Endothelial cell of umbilical vein (primary cell): Measurements from ENCODE around the gene NEDD4. TPM values are rescaled to one million over a fixed set of nuclear protein-coding genes. Genes with fewer than 3 reads are reported as not detected.

Experiments
- BruUV-seq: library from RNA; stranded (reverse); fragments of 400-500 nt; replicated peaks from 2 replicates; lab custom pipeline; 2021; lab: Mats Ljungman, UMichigan
- CTCF ChIA-PET: fragments of 300-600, 350-600 bp; sonication (Branson Sonifier 250); formaldehyde crosslinking; loops from one replicate; lab custom pipeline; 2021; ENCODE audit warnings: antibody characterized with exemption, inconsistent platforms; lab: Charles Lee
- POLR2A ChIA-PET: fragments of 300-600, 350-600 bp; sonication (Branson Sonifier 250); formaldehyde crosslinking; loops from one replicate; lab custom pipeline; 2021; ENCODE audit warnings: antibody characterized with exemption, inconsistent platforms; lab: Charles Lee
- DNase-seq: peaks from one replicate; pipeline ENCODE4 v3.0.0-alpha.2; 2011; ENCODE audit warnings: low read depth, low spot score
- FAIRE-seq: peaks from 2 replicates; lab custom pipeline; 2011; peaks lifted over from hg19 to GRCh38; lab: Jason Lieb, UNC
- H2AFZ ChIP-seq: 2 replicates; pipeline ENCODE4 v1.6.0; 2012; ENCODE audit warnings: low read depth, low read length, control low read depth, inconsistent platforms
- H3K27ac ChIP-seq: 2 replicates; pipeline ENCODE4 v1.5.1; 2011; ENCODE audit warnings: low read depth, mild to moderate bottlenecking, control low read depth, low read length, moderate library complexity; ENCODE audit not compliant: insufficient read depth
- H3K27me3 ChIP-seq, 2 experiments: 2 replicates each; pipeline versions ENCODE4 v1.6.0 to v1.6.1; 2011; ENCODE audit warnings: low read length in 2 of 2, mixed read lengths in 1 of 2; ENCODE audit not compliant: control insufficient read depth in 2 of 2, insufficient read depth in 2 of 2
- H3K36me3 ChIP-seq, 2 experiments: 2 replicates in 1 of 2; 3 replicates in 1 of 2; pipeline ENCODE4 v1.5.1; 2011; ENCODE audit warnings: low read length in 2 of 2, mild to moderate bottlenecking in 1 of 2, moderate library complexity in 1 of 2; ENCODE audit not compliant: control insufficient read depth in 2 of 2, insufficient read depth in 2 of 2; ENCODE audit errors: extremely low read depth in 1 of 2
- H3K4me1 ChIP-seq: 3 replicates; pipeline ENCODE4 v1.5.1; 2011; ENCODE audit warnings: mild to moderate bottlenecking, low read length; ENCODE audit not compliant: control insufficient read depth, insufficient read depth; ENCODE audit errors: extremely low read depth
- H3K4me2 ChIP-seq: 2 replicates; pipeline ENCODE4 v1.6.1; 2011; ENCODE audit warnings: low read length, control low read depth, mixed read lengths; ENCODE audit not compliant: insufficient read depth
- H3K4me3 ChIP-seq, 3 experiments: fragments of 200-600 bp in 1 of 3; sonication (generic), shearing (Covaris generic) in 1 of 3; replicated peaks in 1 of 3; 2 replicates each; pipeline ENCODE4 v1.5.1; 2011 to 2016; ENCODE audit warnings: control low read depth in 3 of 3, low read length in 3 of 3, mild to moderate bottlenecking in 2 of 3, inconsistent platforms in 1 of 3, low read depth in 1 of 3, moderate library complexity in 1 of 3; ENCODE audit not compliant: insufficient read depth in 1 of 3
- H3K79me2 ChIP-seq: 2 replicates; pipeline ENCODE4 v1.6.0; 2012; ENCODE audit warnings: low read length, inconsistent platforms; ENCODE audit not compliant: control insufficient read depth, insufficient read depth
- H3K9ac ChIP-seq: replicated peaks from 2 replicates; pipeline ENCODE3; 2011; ENCODE audit warnings: low read length, control low read depth; ENCODE audit not compliant: insufficient read depth; ENCODE audit errors: extremely low read depth
- H3K9me1 ChIP-seq: replicated peaks from 3 replicates; pipeline ENCODE4 v1.6.0; 2011; ENCODE audit warnings: mild to moderate bottlenecking, low read length; ENCODE audit not compliant: control insufficient read depth, insufficient read depth; ENCODE audit errors: extremely low read depth
- H3K9me3 ChIP-seq: replicated peaks from 2 replicates; pipeline ENCODE4 v1.5.1; 2012; ENCODE audit warnings: low read length, inconsistent platforms; ENCODE audit not compliant: control insufficient read depth, insufficient read depth
- H4K20me1 ChIP-seq: replicated peaks from 2 replicates; pipeline ENCODE3; 2011; ENCODE audit warnings: mild to moderate bottlenecking, low read length; ENCODE audit not compliant: control insufficient read depth, insufficient read depth; ENCODE audit errors: extremely low read depth
- CTCF ChIP-seq, 2 donors: IDR thresholded peaks; 1 replicate in 1 of 2; 2 replicates in 1 of 2; pipeline ENCODE4 v1.5.1; 2011; ENCODE audit warnings: low read length in 2 of 2, mild to moderate bottlenecking in 2 of 2, moderate library complexity in 2 of 2, control low read depth in 1 of 2, inconsistent platforms in 1 of 2, low read depth in 1 of 2; ENCODE audit not compliant: insufficient read depth in 1 of 2; ENCODE audit errors: extremely low read depth in 1 of 2
- EZH2 ChIP-seq: IDR thresholded peaks from 2 replicates; pipeline ENCODE4 v1.6.1; 2012; ENCODE audit warnings: borderline replicate concordance, low read depth, mild to moderate bottlenecking, moderate library complexity, low read length, inconsistent platforms; ENCODE audit not compliant: severe bottlenecking
- FOS ChIP-seq: IDR thresholded peaks from 2 replicates; pipeline ENCODE4 v1.6.1; 2011; ENCODE audit warnings: mild to moderate bottlenecking, low read length, moderate library complexity, borderline replicate concordance; ENCODE audit not compliant: insufficient read depth
- GATA2 ChIP-seq: IDR thresholded peaks from 2 replicates; pipeline ENCODE4 v1.7.0; 2011; ENCODE audit warnings: low read depth, mild to moderate bottlenecking, moderate library complexity, mixed read lengths, low read length; ENCODE audit not compliant: insufficient read length, insufficient read depth
- JUN ChIP-seq: IDR thresholded peaks from 2 replicates; pipeline ENCODE4 v1.6.1; 2011; ENCODE audit warnings: borderline replicate concordance, low read depth; ENCODE audit not compliant: insufficient read length, insufficient read depth
- MAX ChIP-seq: IDR thresholded peaks from 2 replicates; pipeline ENCODE4 v1.6.1; 2011; ENCODE audit not compliant: insufficient read depth, insufficient read length
- MYC ChIP-seq: IDR thresholded peaks from one replicate; pipeline ENCODE4 v1.6.1; 2011; ENCODE audit warnings: mild to moderate bottlenecking, low read depth, low read length
- POLR2A ChIP-seq: IDR thresholded peaks from 2 replicates; pipeline ENCODE4 v1.6.1; 2012; ENCODE audit warnings: low read depth, mild to moderate bottlenecking, control low read depth, low read length
- dilution Hi-C: fragments of 300-500 bp; cut with MboI; formaldehyde crosslinking; loops from one replicate; pipeline ENCODE4 v1.15.0; 2019; ENCODE audit warnings: low sequenced_read_pairs; ENCODE audit not compliant: extremely low pct_ligation_motif_present
- intact Hi-C: fragments of 100-400 bp; cut with micrococcal nuclease; formaldehyde crosslinking; loops from one replicate; pipeline ENCODE4 v1.10.0; 2022
- polyA plus RNA-seq, 4 experiments: library from polyadenylated mRNA; depleted of rRNA in 3 of 4; stranded (reverse) in 3 of 4; unstranded in 1 of 4; fragments of >200 nt; gene quantifications; 2 replicates each; pipeline versions ENCODE4 v1.2.1 to v1.2.3, GENCODE V29; 2011 to 2012; ENCODE audit warnings: missing spikeins in 1 of 4
- total RNA-seq: library from RNA; stranded (reverse); gene quantifications from 2 replicates; pipeline ENCODE4 v1.2.3, GENCODE V29; 2021

NEDD4 gene
- total and polyA plus RNA-seq, 2 donors (not counting 3 experiments of a cell fraction or from before 2014, with no cell fraction given) = 9.2 to 39.0 TPM

DNA sequence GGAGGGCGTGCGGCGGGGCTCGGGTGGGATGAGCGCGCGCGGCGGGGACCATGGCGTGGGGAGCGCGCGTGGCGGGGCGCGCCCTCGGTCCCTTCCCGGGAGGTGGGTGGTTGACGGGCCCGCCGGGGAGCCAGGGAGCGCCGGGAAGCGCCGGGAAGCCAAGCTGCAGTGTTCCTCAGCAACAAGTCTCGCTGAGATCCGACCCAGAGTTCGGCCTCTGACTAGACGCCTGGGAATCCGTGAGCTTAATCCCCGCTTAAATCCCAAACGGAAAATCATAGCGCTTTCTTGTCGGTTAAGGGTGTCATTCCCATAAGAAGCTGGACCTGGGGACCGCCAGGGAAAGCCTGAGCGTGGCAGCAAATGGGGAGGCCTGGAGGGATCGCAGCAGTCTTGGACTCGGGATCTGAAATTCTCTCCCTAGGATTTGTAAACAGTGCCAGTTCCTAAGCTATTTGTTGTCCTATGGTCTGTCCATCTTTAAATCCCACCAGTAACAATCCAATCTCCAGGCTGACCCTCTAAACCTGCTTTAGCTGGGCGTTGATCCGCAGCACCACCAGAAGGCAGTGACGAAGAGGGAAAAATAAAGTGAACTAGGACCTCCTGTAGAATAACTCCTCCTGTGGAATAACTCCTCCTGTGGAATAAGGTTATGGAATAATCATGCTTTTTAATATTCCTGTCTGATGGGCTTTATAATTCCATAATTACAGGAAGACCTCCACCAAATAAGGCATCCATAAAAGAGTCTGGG lies 570 bp upstream of the NEDD4 start:
- no peaks in the 10 kb centered on the region for H4K20me1 ChIP-seq
- dilution Hi-C loops (no loop called here), intact Hi-C loops (loop anchor here (1.0 to 5.0 kb wide), 7 partner anchors 46 to 347 kb away; no protein-coding TSS in a partner anchor)
- peak overlapping the region; percentile 98 for H3K4me2 ChIP-seq
- FAIRE-seq (peak; percentile 68), DNase-seq (peak; percentile 70)
- no peaks in the 10 kb centered on the region for H3K9me1 ChIP-seq
- no peaks in the 10 kb centered on the region for H3K27me3 ChIP-seq
- POLR2A ChIA-PET = interaction anchor here (1.8 kb wide), 1 partner anchor 76 kb away, joined by 7 read pairs; no protein-coding TSS in a partner anchor
- peak overlapping the region; percentile 66 for H3K27ac ChIP-seq
- H3K36me3 ChIP-seq = peaks cover 0 to 3% of the 10 kb centered on the region in 2 experiments
- no peaks in the 10 kb centered on the region for H3K9me3 ChIP-seq
- BruUV-seq = TSS peak; percentile 42
- TF ChIP-seq FOS (no peak), CTCF (IDR thresholded peaks at IDR 0.05; ENCODE audit: extremely low read depth in 1 of 2, insufficient read depth in 1 of 2, low read depth in 1 of 2, low read length in 2 of 2) (peak in 1 of 2 donors; percentile 10)
- H3K79me2 ChIP-seq = peaks cover 34% of the 10 kb centered on the region
- H3K4me3 ChIP-seq = peak overlapping the region; percentile 79 to 97 (median 80)
- peaks cover 20% of the 10 kb centered on the region for H3K4me1 ChIP-seq
- peak overlapping the region; percentile 73 for H2AFZ ChIP-seq
- H3K9ac ChIP-seq = peak overlapping the region; percentile 85
- CTCF ChIA-PET = interaction anchor here (0.8 to 3.7 kb wide), 20 partner anchors 10 to 343 kb away, joined by 3 to 45 read pairs (median 4); partner anchors contain the start of gene RFX7

DNA sequence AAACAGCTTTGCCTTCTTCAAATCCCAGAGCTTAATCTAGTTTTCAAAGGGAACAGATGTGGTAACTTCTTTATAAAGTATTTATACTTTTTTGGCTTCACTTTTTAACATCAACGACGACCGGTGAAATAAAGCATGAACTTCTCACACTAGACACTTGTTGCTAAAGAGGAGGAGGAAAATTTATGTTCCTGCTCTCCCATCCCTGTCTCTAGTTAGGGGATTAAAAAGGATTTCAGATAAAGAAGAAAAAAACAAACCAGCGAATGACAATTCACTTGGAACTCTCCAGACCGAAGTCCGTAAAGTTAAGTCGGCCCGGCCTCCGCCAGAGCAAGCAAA lies 672 bp downstream of the NEDD4 start:
- peaks cover 0 to 3% of the 10 kb centered on the region in 2 experiments for H3K36me3 ChIP-seq
- H4K20me1 ChIP-seq = no peaks in the 10 kb centered on the region
- H3K4me1 ChIP-seq = peaks cover 20% of the 10 kb centered on the region
- no peaks in the 10 kb centered on the region for H3K9me3 ChIP-seq
- H3K9me1 ChIP-seq = no peaks in the 10 kb centered on the region
- POLR2A ChIA-PET = interaction anchor here (0.8 to 1.8 kb wide), 5 partner anchors 16 to 119 kb away, joined by 3 to 7 read pairs (median 3); no protein-coding TSS in a partner anchor
- H3K4me2 ChIP-seq = peak overlapping the region; percentile 99
- H3K27me3 ChIP-seq = no peaks in the 10 kb centered on the region
- CTCF ChIA-PET = interaction anchor here (0.6 to 3.7 kb wide), 11 partner anchors 9 to 260 kb away, joined by 3 to 45 read pairs (median 4); no protein-coding TSS in a partner anchor
- dilution Hi-C loops (no loop called here), intact Hi-C loops (loop anchor here (1.0 to 5.0 kb wide), 8 partner anchors 48 to 345 kb away; no protein-coding TSS in a partner anchor)
- peaks cover 38% of the 10 kb centered on the region for H3K79me2 ChIP-seq
- peak overlapping the region; percentile 88 for H2AFZ ChIP-seq
- TF ChIP-seq EZH2 (no peak), POLR2A (no peak), MYC (no peak), FOS (no peak), MAX (no peak), GATA2 (no peak), JUN (no peak)
- FAIRE-seq (no peak), DNase-seq (no peak)
- BruUV-seq = TSS peak; percentile 44
- H3K9ac ChIP-seq = peak overlapping the region; percentile 88
- peak overlapping the region; percentile 68 for H3K27ac ChIP-seq
- H3K4me3 ChIP-seq = peak overlapping the region; percentile 79 to 97 (median 93)
